Panc1 (cell line): ENCODE results near the gene ARFIP2. TPM values are rescaled to one million over a fixed set of nuclear protein-coding genes. Genes with fewer than 3 reads are reported as not detected.

ENCODE experiments used
- ATAC-seq: fragments of 200-7000 bp; cut with Tn5 transposase; 2 replicates; pipeline ENCODE4 v1.9.1; 2020; ENCODE audit warnings: mild to moderate bottlenecking, moderate library complexity
- BruUV-seq: library from RNA; stranded (reverse); fragments of 400-500 nt; replicated peaks from 2 replicates; lab custom pipeline; 2021; lab: Mats Ljungman, UMichigan
- CTCF ChIA-PET: fragments of 300-600 bp; sonication (Branson Sonifier 250); formaldehyde crosslinking; loops from one replicate; lab custom pipeline; 2022; ENCODE audit warnings: antibody characterized with exemption; lab: Charles Lee
- POLR2A ChIA-PET: fragments of 300-600 bp; sonication (Branson Sonifier 250); formaldehyde crosslinking; loops from one replicate; lab custom pipeline; 2022; ENCODE audit warnings: antibody characterized with exemption; lab: Charles Lee
- DNase-seq: peaks from one replicate; pipeline ENCODE4 v3.0.0-alpha.2; 2010; ENCODE audit warnings: low read depth, low spot score
- H3K27ac ChIP-seq: 2 replicates; pipeline ENCODE4 v1.5.1; 2011; ENCODE audit warnings: mild to moderate bottlenecking, low read length, inconsistent platforms
- H3K27me3 ChIP-seq: fragments of 200-500 bp; sonication (Bioruptor generic); 2 replicates; pipeline ENCODE4 v1.6.0; 2014; ENCODE audit warnings: low read length, inconsistent platforms; ENCODE audit not compliant: control insufficient read depth, insufficient read depth
- H3K36me3 ChIP-seq: fragments of 200-500 bp; sonication (Bioruptor generic); 2 replicates; pipeline ENCODE4 v1.5.1; 2014; ENCODE audit warnings: inconsistent platforms, mild to moderate bottlenecking, low read length, moderate library complexity; ENCODE audit not compliant: control insufficient read depth, insufficient read depth
- H3K4me1 ChIP-seq: 2 replicates; pipeline ENCODE4 v1.5.1; 2011; ENCODE audit warnings: inconsistent platforms, mild to moderate bottlenecking, low read length, moderate library complexity; ENCODE audit not compliant: control insufficient read depth, insufficient read depth
- H3K4me3 ChIP-seq, 2 experiments: 2 replicates each; pipeline ENCODE4 v1.5.1; 2011 to 2012; ENCODE audit warnings: low read depth in 2 of 2, low read length in 2 of 2, mild to moderate bottlenecking in 2 of 2, inconsistent platforms in 1 of 2, moderate library complexity in 1 of 2
- H3K9me3 ChIP-seq: fragments of 200-500 bp; sonication (Bioruptor generic); 2 replicates; pipeline ENCODE4 v1.5.1; 2014; ENCODE audit warnings: low read depth, mild to moderate bottlenecking, inconsistent platforms, low read length, moderate library complexity; ENCODE audit not compliant: control insufficient read depth, insufficient read depth
- CTCF ChIP-seq: fragments of 450-650 bp; IDR thresholded peaks from 2 replicates; pipeline ENCODE4 v1.5.1; 2017; ENCODE audit warnings: mild to moderate bottlenecking
- POLR2AphosphoS5 ChIP-seq: IDR thresholded peaks from 2 replicates; pipeline ENCODE4 v1.6.1; 2012; ENCODE audit warnings: mild to moderate bottlenecking, low read depth, low read length, moderate library complexity
- REST ChIP-seq, 2 experiments: IDR thresholded peaks; 2 replicates each; pipeline ENCODE4 v1.6.1; 2011 to 2012; ENCODE audit warnings: low read depth in 2 of 2, control low read depth in 1 of 2, low read length in 1 of 2, mild to moderate bottlenecking in 1 of 2, moderate library complexity in 1 of 2; ENCODE audit not compliant: insufficient read depth in 1 of 2
- SIN3A ChIP-seq: IDR thresholded peaks from 2 replicates; pipeline ENCODE4 v1.6.1; 2012; ENCODE audit warnings: low read depth, mild to moderate bottlenecking, low read length, moderate library complexity, borderline replicate concordance; ENCODE audit not compliant: insufficient read depth
- TCF7L2 ChIP-seq: IDR thresholded peaks from 2 replicates; pipeline ENCODE4 v1.6.1; 2011; ENCODE audit warnings: mild to moderate bottlenecking, low read depth, low read length, inconsistent platforms
- in situ Hi-C: cut with HindIII; loops from 2 replicates; pipeline ENCODE4 v1.10.0; 2016; ENCODE audit warnings: low sequenced_read_pairs, low pct_unique_long_range_greater_than_20kb
- intact Hi-C: fragments of 100-400 bp; cut with micrococcal nuclease; formaldehyde crosslinking; loops from one replicate; pipeline ENCODE4 v1.10.0; 2022; ENCODE audit not compliant: unreplicated experiment
- total RNA-seq: library from RNA; stranded (reverse); gene quantifications from one replicate; pipeline ENCODE4 v1.2.1, GENCODE V29; 2021; ENCODE audit not compliant: unreplicated experiment

ARFIP2 gene
- total RNA-seq, 1 experiment from 2014 or later = 116 TPM

- ChIA-PET POLR2A (no interaction called here), CTCF (interaction anchor here (0.6 kb wide), 1 partner anchor 103 kb away, joined by 3 read pairs; no protein-coding TSS in a partner anchor)
- no peaks in the 10 kb centered on the region for H3K27me3 ChIP-seq
- ATAC-seq (no peak), DNase-seq (no peak)
- no peak for TF ChIP-seq TCF7L2
- no peak for TF ChIP-seq SIN3A
- no peak for TF ChIP-seq REST (IDR thresholded peaks at IDR 0.05; ENCODE audit: insufficient read depth in 1 of 2, low read depth in 2 of 2, low read length in 1 of 2)
- no peak for TF ChIP-seq POLR2AphosphoS5
- TF ChIP-seq CTCF = no peak
- peak overlapping the region; percentile 92 for H3K27ac ChIP-seq
- BruUV-seq = no TSS peak
- peak overlapping the region; percentile 76 to 98 for H3K4me3 ChIP-seq
- in situ Hi-C loops (no loop called here), intact Hi-C loops (no loop called here)
- peaks cover 30% of the 10 kb centered on the region for H3K36me3 ChIP-seq
- no peaks in the 10 kb centered on the region for H3K9me3 ChIP-seq
- H3K4me1 ChIP-seq = peaks cover 20% of the 10 kb centered on the region
These were observed 1.3 kb upstream of the ARFIP2 start for GRCh38 chr11:6482441-6482840.

GRCh38 chr11:6481924-6482275 lies 769 bp upstream of the ARFIP2 start:
- intact Hi-C loops = no loop called here
- H3K27ac ChIP-seq = peak overlapping the region; percentile 92
- H3K9me3 ChIP-seq = no peaks in the 10 kb centered on the region
- H3K27me3 ChIP-seq = no peaks in the 10 kb centered on the region
- H3K4me1 ChIP-seq = peaks cover 20% of the 10 kb centered on the region
- in situ Hi-C loops = no loop called here
- TF ChIP-seq POLR2AphosphoS5 (no peak), REST (IDR thresholded peaks at IDR 0.05; ENCODE audit: insufficient read depth in 1 of 2, low read depth in 2 of 2, low read length in 1 of 2) (no peak), TCF7L2 (no peak), SIN3A (no peak), CTCF (no peak)
- no TSS peak for BruUV-seq
- DNase-seq (no peak), ATAC-seq (peak; percentile 16)
- ChIA-PET CTCF (interaction anchor here (0.6 to 0.7 kb wide), 2 partner anchors 63 to 103 kb away, joined by 3 read pairs; partner anchors contain the start of gene APBB1), POLR2A (interaction anchor here (0.9 to 1.3 kb wide), 3 partner anchors 16 to 446 kb away, joined by 3 to 4 read pairs (median 3); partner anchors contain the start of gene DNHD1)
- H3K4me3 ChIP-seq = peak overlapping the region; percentile 76 to 98
- peaks cover 30% of the 10 kb centered on the region for H3K36me3 ChIP-seq
